Measurements from ENCODE around the gene POLA1.

Gene POLA1

GRCh38 chrX:25022499-25023325 is 329.0 kb downstream of the POLA1 start:
- no peak for DNase-seq (ENCODE audit: low read depth, low spot score)

- no peak for DNase-seq (ENCODE audit: low read depth, low spot score)
These were observed 330.2 kb downstream of the POLA1 start for GRCh38 chrX:25023908-25024307.

- DNase-seq (ENCODE audit: low read depth, low spot score), result no peak
These were observed 331.9 kb downstream of the POLA1 start for GRCh38 chrX:25025615-25026014.

- DNase-seq (ENCODE audit: low read depth, low spot score), result no peak
These were observed 332.9 kb downstream of the POLA1 start for GRCh38 chrX:25026576-25026975.

GRCh38 chrX:25028726-25029125 is 335.0 kb downstream of the POLA1 start:
- no peak for DNase-seq (ENCODE audit: low read depth, low spot score)

- DNase-seq (ENCODE audit: low read depth, low spot score), result no peak
These were observed 335.6 kb downstream of the POLA1 start for GRCh38 chrX:25029288-25029825.

GRCh38 chrX:25034889-25035288 is 341.2 kb downstream of the POLA1 start:
- DNase-seq (ENCODE audit: low read depth, low spot score), result no peak

GRCh38 chrX:25039036-25039435 is 345.3 kb downstream of the POLA1 start:
- DNase-seq (ENCODE audit: low read depth, low spot score), result no peak

- no peak for DNase-seq (ENCODE audit: low read depth, low spot score)
These were observed 349.5 kb downstream of the POLA1 start for GRCh38 chrX:25043192-25043591.
